CD4-positive, alpha-beta T cell treated with Interferon gamma for 1 hour (primary cell): ENCODE measurements around the gene CCDC60.

ENCODE experiments used
- DNase-seq: peaks from one replicate; pipeline ENCODE4 v3.0.0-alpha.2; 2020

The CCDC60 gene, protein sequence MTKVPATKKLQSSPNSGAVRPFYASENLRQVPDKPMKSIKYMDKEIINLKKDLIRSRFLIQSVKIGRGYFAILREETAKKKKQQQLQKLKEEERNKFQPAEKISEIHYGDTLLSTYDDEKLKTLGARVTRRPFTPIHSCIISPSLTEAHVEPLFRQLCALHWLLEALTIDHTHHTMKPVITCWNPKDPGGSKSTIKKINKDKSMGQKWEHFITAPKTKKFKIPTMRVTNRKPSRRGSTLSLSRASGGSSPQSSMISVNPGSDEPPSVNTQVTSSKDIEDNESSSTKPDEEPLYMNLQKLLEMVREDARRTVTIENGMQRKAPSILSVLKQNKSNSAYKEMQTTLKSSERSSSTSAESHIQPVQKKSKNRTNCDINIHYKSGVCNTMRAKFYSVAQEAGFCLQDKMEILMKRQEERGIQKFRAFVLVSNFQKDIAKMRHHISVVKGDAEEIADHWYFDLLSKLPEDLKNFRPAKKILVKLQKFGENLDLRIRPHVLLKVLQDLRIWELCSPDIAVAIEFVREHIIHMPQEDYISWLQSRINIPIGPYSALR

DNA sequence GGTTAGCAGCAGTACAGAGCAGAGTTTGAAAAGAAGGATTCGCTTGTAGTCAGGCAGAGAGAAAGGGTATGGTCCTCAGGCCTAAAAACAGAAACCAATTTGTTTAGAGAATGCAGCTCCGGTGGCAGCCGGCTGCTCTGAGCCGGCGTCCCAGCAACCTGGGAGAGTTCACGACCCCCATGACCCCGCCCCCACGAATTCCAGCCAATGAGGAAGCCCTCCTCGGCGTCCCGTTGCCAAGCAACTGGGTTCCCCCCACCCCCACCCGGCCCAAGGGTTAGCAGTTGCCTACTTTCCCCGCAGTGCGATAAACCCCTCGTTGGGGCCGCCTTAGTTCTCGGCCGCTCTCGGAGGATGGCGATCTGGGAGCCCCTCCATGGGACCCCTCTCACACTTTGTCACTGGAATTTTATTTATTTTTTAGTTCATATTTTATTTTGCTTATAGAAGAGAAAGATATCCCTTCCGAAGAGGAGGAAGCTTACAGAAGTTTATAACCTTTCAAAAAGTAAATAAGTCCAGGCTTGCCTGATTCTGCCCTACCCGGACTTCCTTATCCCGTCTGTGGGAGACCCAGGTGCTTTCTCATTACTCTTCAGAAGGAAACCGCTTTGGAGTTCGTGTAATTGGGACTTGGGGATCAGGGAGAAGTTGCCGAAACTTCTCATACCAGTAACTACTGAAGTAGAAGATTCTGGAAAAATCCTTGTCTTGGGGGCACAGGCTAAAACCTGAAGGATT is at the start of gene CCDC60:
CCDC60 (plus strand) TSS at position 300 of the 741 bp plus-strand sequence. CDS start 448 bp downstream, outside the sequence.
- no peak for DNase-seq

DNA sequence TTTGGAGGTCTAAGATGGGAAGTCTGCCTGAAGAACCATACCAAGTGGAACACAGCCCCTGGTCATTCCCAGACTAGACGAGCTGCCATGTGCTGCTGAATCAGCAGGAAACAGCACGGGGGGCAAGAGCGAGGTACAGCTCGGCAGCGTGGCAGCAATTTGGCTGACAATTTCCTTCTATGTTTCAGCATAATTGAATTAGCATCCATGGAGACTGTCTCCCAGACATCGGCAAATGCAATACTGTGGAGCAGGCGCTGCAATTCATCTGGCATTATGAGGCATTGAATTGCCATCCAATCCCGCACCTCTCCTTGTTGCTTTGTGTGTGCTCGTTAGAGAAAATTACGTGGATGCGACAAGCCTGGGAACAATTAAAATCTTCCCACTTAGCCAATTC is 46.0 kb upstream of the CCDC60 start:
- no peak for DNase-seq

DNA sequence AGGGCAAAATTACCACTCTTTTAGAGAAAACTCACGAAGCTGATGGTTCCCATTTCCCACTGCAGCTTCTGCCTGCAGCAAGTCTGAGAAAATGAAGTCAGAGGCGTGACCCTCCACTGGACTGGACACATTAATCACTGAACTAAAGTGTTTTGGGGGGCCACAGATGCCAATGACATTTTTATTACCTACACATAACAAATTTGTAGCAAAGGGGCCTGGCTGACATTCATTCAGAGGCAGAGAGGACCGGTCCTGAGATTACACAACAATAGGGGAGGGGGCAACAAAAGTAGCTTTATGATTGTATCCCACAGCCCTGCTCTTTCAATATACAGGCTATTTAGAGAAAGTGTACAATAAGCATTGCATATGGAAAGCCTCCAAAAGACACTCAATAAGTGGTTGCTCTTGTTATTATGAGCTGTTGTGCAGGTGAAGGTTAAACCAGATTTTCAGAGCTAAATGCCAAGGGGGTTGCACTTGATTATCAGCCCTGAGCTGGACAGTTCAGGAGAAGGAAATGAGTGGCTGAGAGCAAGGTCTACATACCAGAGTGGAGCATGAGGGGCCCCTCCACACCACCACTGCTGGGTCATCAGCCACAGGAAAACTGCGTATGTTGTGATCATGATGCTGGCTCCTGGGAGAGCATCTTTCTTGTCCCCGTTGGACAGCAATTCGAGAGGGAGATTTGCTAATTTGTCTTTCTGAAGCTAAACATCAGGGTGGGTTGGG is 41.5 kb upstream of the CCDC60 start:
- DNase-seq, result no peak

DNA sequence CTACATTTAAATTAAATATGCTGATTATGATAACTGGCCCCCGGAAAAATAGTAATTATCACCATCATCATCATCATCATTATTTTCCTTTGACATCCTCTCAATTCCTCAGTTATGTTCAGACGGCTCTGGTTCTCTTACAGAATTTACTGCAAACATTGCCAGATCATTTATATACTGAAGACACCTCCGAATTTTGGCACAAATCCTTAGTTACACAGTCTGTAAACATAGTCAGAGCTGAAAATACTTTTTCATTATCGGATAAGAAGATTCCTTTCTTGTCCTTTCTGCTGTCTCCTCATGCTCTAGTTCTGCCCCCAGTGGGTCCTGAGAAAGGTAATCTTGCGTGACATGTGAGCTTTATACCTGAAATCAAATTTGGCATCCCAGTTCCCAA is 40.3 kb upstream of the CCDC60 start:
- DNase-seq, result no peak

DNA sequence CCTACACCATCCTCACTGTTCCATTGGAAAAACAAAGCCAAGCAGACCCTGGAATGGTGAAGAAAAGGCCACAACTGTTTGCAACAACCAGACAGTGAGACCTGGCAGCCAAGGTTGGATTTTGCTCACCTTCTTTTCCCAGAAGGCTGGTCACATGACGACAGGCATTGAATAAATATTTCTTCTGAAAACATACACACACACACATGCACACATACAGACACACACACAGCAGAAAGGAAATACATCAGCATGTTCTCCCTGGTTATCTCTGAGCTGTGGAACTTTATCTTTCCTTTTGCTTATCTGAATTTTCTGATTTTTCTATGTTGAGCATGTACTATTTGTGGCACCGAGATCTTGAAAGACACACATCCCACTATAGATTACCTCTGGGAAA is 38.0 kb upstream of the CCDC60 start:
- DNase-seq, result no peak

DNA sequence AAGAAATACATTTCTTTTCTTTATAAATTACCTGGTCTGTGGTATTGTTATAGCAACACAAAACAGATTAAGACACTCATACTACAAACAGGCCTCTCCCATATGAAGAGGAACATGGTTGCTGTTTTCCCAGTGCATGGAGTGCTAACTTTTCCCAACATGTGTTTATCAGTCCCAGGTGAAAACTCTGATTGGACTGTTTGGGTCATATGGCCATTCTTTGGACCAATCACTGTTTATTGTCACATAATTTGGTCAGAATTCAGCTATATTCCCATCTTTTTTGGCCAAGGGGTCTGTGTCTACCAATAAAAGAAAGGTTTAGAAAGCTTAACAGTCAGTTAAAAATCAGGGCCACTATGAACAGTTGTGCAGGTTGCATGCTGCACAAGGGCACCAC is 35.4 kb upstream of the CCDC60 start:
- DNase-seq, result no peak

DNA sequence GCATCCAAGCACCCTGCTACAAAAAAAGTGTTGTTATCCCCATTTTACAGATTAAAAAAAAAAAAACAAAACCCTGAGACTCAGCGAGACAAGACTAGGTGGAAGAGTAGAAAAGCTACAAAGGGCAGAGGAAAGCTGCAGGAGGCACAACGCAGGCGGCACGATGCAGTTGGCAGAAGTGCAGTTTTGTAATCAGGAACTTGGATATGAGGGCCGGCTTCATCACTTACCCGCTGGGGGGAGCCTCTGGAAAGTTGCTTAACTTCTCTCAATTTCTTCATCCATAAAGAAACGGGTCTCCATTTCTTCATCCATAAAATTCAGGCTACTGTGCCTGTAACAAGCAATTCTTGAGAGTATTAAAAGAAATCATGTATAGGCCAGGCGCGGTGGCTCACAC is 33.1 kb upstream of the CCDC60 start:
- DNase-seq, result no peak

DNA sequence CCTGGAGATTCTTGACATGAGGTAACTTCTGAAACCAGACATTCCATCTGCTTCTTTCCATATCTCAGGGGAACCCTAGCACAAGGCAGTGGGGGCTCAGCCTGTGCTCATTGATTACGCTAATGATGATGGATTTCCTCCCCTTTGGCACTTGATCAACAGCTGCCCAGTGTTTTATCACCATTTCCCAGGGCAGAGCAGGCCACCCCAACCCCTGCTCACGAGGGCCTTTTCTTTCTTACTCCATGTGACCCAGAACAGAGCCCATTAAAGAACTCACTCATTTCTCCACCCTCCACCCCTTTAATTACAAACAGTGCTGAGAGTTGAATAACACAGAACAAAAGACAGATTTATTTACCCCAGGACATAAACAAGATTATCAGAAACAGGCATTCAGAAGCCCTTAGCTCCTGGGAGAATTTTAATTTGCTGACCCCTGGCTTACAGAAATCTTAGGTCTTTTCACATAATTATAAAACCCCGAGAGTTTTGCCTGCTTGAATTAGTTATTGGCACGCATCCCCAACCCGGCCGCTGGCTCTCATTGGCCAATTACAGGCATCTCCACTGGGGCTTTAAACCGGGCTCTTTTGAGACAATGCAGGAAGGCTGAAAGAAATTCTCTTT is 32.0 kb upstream of the CCDC60 start:
- DNase-seq, result no peak

DNA sequence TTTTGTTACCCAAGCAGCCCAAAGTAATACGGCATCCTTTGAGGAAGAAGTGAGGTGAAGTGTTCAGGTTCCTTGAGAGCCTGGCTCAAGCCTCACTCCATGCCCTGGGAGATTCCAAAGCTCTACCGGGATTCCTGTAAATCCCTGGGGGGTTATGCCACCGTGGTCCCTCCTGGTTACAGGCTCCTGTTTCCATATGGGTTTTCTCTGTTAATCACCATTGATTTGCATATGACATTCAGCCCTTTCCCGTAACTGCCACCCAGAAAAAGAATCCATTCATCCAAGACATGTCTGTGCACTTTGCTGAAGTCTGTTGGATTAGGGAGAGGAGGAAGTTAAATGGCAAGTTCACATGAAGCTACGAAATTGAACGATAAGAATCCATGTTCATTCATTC is 27.9 kb upstream of the CCDC60 start:
- DNase-seq, result no peak

DNA sequence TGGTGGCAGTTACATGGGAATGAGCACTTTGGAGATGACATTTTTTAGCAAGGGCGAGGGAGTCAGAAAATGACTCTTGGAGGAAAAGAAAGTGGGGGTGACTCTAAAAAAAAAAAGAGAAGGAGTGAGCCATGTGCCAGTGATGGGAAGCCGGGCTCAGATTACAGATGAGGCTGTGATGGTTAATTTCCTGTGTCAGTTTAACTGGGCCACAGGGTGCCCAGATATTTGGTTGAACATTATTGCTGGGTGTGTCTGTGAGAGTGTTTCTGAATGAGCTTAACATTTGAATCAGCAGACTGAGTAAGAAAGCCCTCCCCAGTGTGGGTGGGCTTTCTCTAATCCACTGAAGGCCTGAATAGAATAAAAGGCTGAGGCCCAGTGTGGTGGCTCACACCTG is 26.8 kb upstream of the CCDC60 start:
- DNase-seq, result no peak

DNA sequence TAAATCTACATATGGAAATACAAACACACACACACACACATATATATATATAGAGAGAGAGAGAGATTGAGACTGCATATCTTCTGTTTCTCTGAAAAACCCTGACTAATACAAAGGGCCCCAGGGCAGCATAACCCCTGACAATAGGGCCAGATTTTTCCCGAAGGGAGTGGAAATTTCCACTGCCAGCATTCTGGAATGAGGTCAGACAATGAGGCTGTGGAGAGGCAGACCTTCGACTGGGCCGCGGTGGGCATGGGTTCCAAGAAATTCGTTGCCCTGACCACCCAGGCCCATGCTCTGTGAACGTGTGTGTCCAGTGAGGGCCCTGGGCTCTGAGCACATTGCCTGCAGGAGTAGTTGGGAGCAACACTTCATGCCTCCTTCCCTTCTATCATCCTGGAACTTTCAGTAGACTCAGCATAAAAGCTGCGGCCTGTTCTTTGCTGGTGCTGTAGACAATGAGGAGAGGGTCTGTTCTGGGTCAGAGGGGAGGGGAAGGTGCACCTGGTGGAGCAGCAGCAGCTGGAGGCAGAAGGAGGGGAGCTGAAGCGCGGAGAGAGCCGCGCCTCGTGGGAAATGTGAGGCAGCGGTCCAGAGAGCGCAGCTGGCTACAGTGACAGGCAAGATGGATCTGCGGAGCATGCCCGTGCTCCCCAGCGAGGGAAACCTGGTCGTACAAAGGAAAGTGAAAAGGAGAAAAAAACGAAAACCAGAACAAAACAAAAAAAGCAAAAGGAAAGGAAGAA is 25.6 kb upstream of the CCDC60 start:
- DNase-seq, result no peak

DNA sequence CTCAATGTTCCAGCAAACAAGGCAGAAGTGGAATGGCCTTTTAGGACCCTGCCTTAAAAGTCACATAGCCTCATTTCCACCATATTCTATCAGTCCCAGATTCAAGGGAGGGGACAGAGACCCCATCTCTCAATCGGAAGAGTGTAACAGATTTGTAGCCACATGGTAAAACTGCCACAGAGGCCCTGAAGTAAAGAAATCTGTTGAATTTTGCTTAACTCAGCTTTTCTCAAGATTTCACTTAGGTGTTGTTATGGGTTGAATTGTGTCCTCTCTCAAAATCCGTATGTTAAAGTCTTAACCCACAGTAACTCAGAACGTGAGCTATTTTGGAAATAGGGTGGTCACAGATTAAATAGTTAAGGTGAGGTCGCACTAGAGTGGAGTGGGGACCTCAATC is 22.7 kb upstream of the CCDC60 start:
- no peak for DNase-seq

DNA sequence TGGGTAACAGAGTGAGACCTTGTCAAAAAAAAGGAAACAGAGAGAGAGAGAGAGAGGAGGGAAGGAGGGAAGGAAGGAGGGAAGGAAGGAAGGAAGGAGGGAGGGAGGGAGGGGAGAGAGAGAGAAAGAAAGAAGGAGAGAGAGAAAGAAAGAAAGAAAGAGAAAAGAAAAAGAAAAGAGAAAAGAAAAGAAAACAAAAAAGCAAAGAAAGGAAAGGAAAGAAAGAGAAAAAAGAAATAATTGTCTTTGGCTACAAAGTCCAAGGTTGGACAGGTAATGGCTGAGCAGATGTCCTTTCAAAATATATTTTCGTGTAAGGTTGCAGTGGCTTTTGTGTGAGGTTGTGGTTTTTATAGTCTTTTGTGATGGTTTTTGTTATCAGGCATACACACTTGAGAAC is 21.6 kb upstream of the CCDC60 start:
- DNase-seq, result no peak

DNA sequence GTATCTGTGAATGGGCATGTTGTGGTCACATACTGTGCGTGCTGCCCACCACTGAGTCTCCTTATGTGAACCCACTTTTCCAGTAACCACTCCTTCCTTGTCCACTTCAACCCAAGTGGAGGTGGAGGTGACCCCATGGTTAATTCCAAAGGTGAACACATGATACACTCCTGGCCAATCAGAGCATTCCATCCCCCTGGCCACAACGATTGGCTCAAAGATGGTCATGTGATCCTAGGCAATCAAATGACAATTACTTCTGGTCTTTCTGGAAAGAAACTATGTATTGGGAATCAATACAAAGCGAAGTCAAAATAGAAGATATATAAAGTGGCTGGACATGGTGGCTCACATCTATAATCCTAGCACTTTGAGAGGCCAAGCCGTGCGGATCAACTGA is 20.2 kb upstream of the CCDC60 start:
- no peak for DNase-seq

DNA sequence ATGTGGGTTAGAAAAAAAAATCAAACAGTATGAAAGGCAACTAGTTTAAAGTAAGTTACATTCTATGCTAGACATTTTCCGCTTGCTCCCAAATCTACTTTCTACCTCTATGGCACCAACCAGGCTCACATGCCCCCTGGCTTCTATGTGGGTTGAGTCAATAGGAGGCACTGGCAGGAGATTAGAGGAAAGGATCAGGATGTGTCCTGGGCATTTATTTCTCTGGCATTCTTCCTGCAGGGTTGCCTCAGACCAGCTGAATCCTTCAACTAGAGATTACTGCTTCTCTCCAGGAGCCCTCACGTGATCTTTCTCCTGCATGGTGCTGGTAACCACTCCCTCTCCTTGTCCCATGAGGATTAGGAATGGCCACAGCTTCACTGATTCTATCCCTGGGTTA is 14.9 kb upstream of the CCDC60 start:
- DNase-seq, result no peak

DNA sequence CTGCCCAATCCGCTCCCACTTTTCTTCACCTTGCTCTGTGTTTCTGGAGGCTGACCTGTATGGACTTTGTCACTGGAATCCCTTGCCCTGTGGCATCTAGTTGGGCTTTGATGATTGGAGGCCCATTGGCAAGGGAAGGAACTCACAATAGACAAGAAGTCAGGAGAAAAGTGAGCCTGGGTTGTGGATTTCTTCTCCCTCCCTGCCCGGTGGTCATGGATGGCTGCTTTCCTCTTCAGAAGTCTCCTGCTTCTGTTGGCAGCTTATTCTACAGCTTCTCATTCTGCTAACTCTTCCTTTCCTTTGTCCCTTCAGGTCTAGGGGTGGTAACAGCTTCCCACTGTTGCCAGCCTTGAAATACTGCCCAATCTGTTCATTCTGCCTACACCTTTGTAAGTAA is 13.9 kb upstream of the CCDC60 start:
- DNase-seq, result no peak

DNA sequence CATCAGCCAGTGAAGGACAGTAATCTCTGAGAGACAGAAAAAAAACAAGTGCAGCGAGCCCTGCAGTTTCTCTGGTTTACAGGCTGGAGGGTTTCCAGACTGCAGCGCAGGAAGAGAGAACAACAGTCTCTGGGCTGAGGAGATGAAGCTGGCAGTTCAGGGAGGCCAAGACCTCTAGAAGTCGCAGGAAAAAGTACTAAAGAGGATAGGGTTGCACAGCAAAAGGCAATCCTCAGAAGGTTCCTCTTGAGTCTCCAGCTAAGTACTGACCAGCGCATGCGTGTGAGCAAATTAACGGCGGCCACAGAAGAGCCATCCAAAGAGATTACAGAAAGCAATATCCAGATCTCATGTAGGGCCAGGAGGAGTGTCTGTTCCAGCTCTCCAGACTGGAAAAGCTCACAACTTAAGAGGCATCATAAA is 12.2 kb upstream of the CCDC60 start:
- DNase-seq, result no peak

DNA sequence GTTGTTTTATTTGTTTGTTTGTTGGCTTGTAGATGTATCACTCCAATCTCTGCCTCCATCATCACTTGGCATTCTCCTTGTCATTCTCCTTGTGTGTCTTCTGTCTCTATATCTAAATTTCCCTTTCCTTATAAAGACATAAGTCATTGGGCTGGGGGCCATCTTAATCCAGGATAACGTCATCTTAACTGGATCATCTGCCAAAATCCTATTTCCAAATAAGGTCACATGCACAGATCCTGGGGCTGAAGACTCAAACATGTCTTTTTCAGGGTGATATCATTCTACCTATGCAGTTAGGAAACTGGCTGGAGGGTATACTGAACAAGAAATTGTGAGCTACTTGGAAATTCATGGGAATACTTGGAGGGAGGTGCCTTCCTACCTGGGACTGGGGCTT is 8.7 kb upstream of the CCDC60 start:
- no peak for DNase-seq

DNA sequence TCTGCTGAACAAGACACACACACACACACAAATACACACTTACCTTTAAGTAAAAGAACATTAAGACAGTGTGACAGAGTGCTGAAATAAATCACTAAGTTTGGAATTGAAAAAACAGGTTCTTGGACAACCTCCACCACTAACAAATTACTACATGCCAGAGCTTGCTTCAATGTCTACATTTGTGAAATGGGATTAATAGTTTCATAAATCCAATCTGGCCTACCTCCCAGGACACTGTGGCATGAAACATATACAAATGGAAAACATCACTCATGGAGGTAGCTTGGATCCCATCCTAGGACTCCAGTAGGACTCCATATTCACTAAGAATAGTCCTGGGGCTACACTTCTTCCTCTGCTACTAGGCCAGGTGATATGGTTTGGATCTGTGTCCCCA is 8.2 kb upstream of the CCDC60 start:
- DNase-seq, result no peak

DNA sequence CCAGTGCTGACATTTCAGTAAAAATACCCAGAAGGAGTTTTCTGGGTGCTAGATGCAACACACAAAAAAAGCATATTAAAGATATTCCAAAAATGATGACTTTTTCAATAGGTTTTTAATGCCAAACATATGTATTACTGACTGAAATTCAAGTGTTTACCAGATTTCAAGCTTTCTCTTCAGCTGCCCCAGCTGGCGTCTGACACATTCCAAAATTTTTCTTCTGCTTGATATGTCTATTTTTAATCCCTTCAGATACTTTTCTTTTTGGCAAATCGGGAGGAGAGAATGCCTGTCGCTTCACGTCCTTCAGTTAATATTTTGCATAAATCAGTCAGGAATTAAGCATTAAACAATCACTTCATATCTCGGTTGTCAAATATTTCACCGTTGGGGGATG is 7.1 kb upstream of the CCDC60 start:
- no peak for DNase-seq

DNA sequence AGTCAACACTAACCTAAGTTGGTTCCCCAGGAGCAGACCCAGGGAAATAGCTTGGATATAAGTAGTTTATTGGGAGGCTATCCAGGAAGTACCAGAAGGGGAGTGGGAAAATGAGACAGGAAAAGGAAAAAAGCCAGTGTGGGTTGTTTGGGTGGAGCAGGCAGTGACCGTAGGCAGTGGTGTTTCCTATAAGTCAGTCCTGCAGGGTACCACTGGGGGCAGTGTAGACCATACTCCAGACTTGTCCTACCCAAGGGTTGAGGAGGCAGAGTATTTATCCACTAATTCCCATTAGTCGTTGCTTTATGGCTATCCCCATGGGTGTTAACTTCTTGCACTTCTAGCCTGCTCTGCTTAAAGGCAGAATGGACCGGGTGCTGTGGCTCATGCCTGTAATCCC is 6.4 kb upstream of the CCDC60 start:
- DNase-seq, result no peak
